Stimulated activated CD8-positive, alpha-beta memory T cell treated with anti-CD3 and anti-CD28 coated beads, Interleukin-2, amount 100 ng/mL, for 1 hour (primary cell): ENCODE measurements around the gene CMTM2.

ENCODE experiments used
- DNase-seq, 2 donors: peaks; one replicate each; pipeline ENCODE4 v3.0.0-alpha.2; 2020; ENCODE audit warnings: low read depth in 2 of 2

CMTM2 gene

GRCh38 chr16:66578651-66579531 is at the start of gene CMTM2:
CMTM2 (plus strand) TSS chr16:66579463; CDS start chr16:66579608, 145 bp downstream.
- no peak for DNase-seq

GRCh38 chr16:66529475-66529874 is 49.8 kb upstream of the CMTM2 start:
- DNase-seq, result no peak

GRCh38 chr16:66534376-66534799 is 44.9 kb upstream of the CMTM2 start:
- DNase-seq, result no peak

GRCh38 chr16:66536525-66536924 is 42.7 kb upstream of the CMTM2 start:
- DNase-seq, result no peak

- no peak for DNase-seq
Measured at GRCh38 chr16:66537236-66537635, 42.0 kb upstream of the CMTM2 start.

- DNase-seq, result no peak
Measured at GRCh38 chr16:66538910-66539309, 40.4 kb upstream of the CMTM2 start.

GRCh38 chr16:66539623-66540469 is 39.4 kb upstream of the CMTM2 start:
- DNase-seq, result no peak

- DNase-seq, result no peak
Measured at GRCh38 chr16:66541388-66542355, 37.6 kb upstream of the CMTM2 start.

GRCh38 chr16:66542396-66542795 is 36.9 kb upstream of the CMTM2 start:
- no peak for DNase-seq

GRCh38 chr16:66543541-66543940 is 35.7 kb upstream of the CMTM2 start:
- no peak for DNase-seq

- DNase-seq, result no peak
Measured at GRCh38 chr16:66544016-66544757, 35.1 kb upstream of the CMTM2 start.

GRCh38 chr16:66547101-66547989 is 31.9 kb upstream of the CMTM2 start:
- DNase-seq, result no peak

- no peak for DNase-seq
Measured at GRCh38 chr16:66548068-66548467, 31.2 kb upstream of the CMTM2 start.

GRCh38 chr16:66548868-66549267 is 30.4 kb upstream of the CMTM2 start:
- no peak for DNase-seq

- peak in 1 of 2 donors; percentile 9 for DNase-seq
Measured at GRCh38 chr16:66549284-66550131, 29.8 kb upstream of the CMTM2 start, which contains the start of gene TK2. TK2 (minus strand) TSS chr16:66550122; CDS start chr16:66550061, 61 bp downstream.

GRCh38 chr16:66551348-66551759 is 27.9 kb upstream of the CMTM2 start:
- DNase-seq, result peak; percentile 30 to 34

GRCh38 chr16:66551788-66552285 is 27.4 kb upstream of the CMTM2 start:
- DNase-seq, result no peak
